ENCODE results near the gene CASKIN1.

The CASKIN1 gene

GRCh38 chr16:2177101-2177500, 19.3 kb downstream of the CASKIN1 start:
- H3K4me3 ChIP-seq (ENCODE audit: low read depth in 1 of 2, low read length in 2 of 2), result no peak overlapping the region
- peaks cover 53% of the 10 kb centered on the region for H3K36me3 ChIP-seq (ENCODE audit: insufficient read depth, low read length)
- no peaks in the 10 kb centered on the region for H3K27me3 ChIP-seq (ENCODE audit: insufficient read depth, low read length, poor library complexity)
- peaks cover 4% of the 10 kb centered on the region; the same call in 1 of the 2 replicates for H4K20me1 ChIP-seq (ENCODE audit: insufficient read depth, low read length)
- H3K4me1 ChIP-seq (ENCODE audit: insufficient read depth, low read length), result no peaks in the 10 kb centered on the region
- no peaks in the 10 kb centered on the region for H3K79me2 ChIP-seq (ENCODE audit: insufficient read depth, low read length)
- TF ChIP-seq EZH2 (IDR thresholded peaks at IDR 0.05; ENCODE audit: borderline replicate concordance, low read depth, low read length, severe bottlenecking) (no peak), CTCF (IDR thresholded peaks at IDR 0.05; ENCODE audit: borderline replicate concordance, extremely low read depth, low read length, poor library complexity, severe bottlenecking) (no peak)
- DNase-seq (no peak), ATAC-seq (ENCODE audit: insufficient read depth, low read depth) (no peak)
- H3K9me3 ChIP-seq (ENCODE audit: insufficient read depth, low read length, severe bottlenecking), result no peaks in the 10 kb centered on the region
- H3K9ac ChIP-seq (ENCODE audit: low read depth, low read length), result no peak overlapping the region
- H3K27ac ChIP-seq (ENCODE audit: low read length), result no peak overlapping the region
- no peak overlapping the region for H2AFZ ChIP-seq (ENCODE audit: low read depth, low read length)
- no peak overlapping the region for H3K4me2 ChIP-seq (ENCODE audit: insufficient read depth, low read length)

- Histone ChIP-seq H4K20me1 (ENCODE audit: insufficient read depth, low read length) (0 out of 2 replicates have a peak, but pooled peaks cover 4% of the 10 kb centered on the region), H2AFZ (ENCODE audit: low read depth, low read length) (no peak overlapping the region), H3K36me3 (ENCODE audit: insufficient read depth, low read length) (peaks cover 62% of the 10 kb centered on the region), H3K9ac (ENCODE audit: low read depth, low read length) (no peak overlapping the region), H3K79me2 (ENCODE audit: insufficient read depth, low read length) (no peaks in the 10 kb centered on the region), H3K9me3 (ENCODE audit: insufficient read depth, low read length, severe bottlenecking) (no peaks in the 10 kb centered on the region), H3K27me3 (ENCODE audit: insufficient read depth, low read length, poor library complexity) (no peaks in the 10 kb centered on the region), H3K4me1 (ENCODE audit: insufficient read depth, low read length) (no peaks in the 10 kb centered on the region), H3K27ac (ENCODE audit: low read length) (no peak overlapping the region), H3K4me2 (ENCODE audit: insufficient read depth, low read length) (no peak overlapping the region), H3K4me3 (ENCODE audit: low read depth in 1 of 2, low read length in 2 of 2) (no peak overlapping the region)
- ATAC-seq (ENCODE audit: insufficient read depth, low read depth), result no peak
- no peak for TF ChIP-seq EZH2 (IDR thresholded peaks at IDR 0.05; ENCODE audit: borderline replicate concordance, low read depth, low read length, severe bottlenecking)
- TF ChIP-seq CTCF (IDR thresholded peaks at IDR 0.05; ENCODE audit: borderline replicate concordance, extremely low read depth, low read length, poor library complexity, severe bottlenecking), result no peak
- no peak for DNase-seq
These were observed 20.4 kb downstream of the CASKIN1 start for GRCh38 chr16:2176047-2176446.

- no peaks in the 10 kb centered on the region for H3K27me3 ChIP-seq (ENCODE audit: insufficient read depth, low read length, poor library complexity)
- peaks cover 65% of the 10 kb centered on the region for H3K36me3 ChIP-seq (ENCODE audit: insufficient read depth, low read length)
- no peak overlapping the region for H3K27ac ChIP-seq (ENCODE audit: low read length)
- 0 out of 2 replicates have a peak, but pooled peaks cover 4% of the 10 kb centered on the region for H4K20me1 ChIP-seq (ENCODE audit: insufficient read depth, low read length)
- no peak for TF ChIP-seq EZH2 (IDR thresholded peaks at IDR 0.05; ENCODE audit: borderline replicate concordance, low read depth, low read length, severe bottlenecking)
- TF ChIP-seq CTCF (IDR thresholded peaks at IDR 0.05; ENCODE audit: borderline replicate concordance, extremely low read depth, low read length, poor library complexity, severe bottlenecking), result no peak
- H3K9me3 ChIP-seq (ENCODE audit: insufficient read depth, low read length, severe bottlenecking), result no peaks in the 10 kb centered on the region
- no peak overlapping the region for H3K4me2 ChIP-seq (ENCODE audit: insufficient read depth, low read length)
- ATAC-seq (ENCODE audit: insufficient read depth, low read depth), result no peak
- H3K4me1 ChIP-seq (ENCODE audit: insufficient read depth, low read length), result no peaks in the 10 kb centered on the region
- no peaks in the 10 kb centered on the region for H3K79me2 ChIP-seq (ENCODE audit: insufficient read depth, low read length)
- H3K9ac ChIP-seq (ENCODE audit: low read depth, low read length), result no peak overlapping the region
- no peak overlapping the region for H2AFZ ChIP-seq (ENCODE audit: low read depth, low read length)
- DNase-seq, result no peak
- H3K4me3 ChIP-seq (ENCODE audit: low read depth in 1 of 2, low read length in 2 of 2), result no peak overlapping the region
These were observed 21.0 kb downstream of the CASKIN1 start for GRCh38 chr16:2175454-2175853.

All from DND-41 (cell line).